Urothelium cell line (cell line): ENCODE data around the gene ZBTB39.

ENCODE experiments used
- DNase-seq: peaks from one replicate; pipeline ENCODE4 v3.0.0; 2011; ENCODE audit warnings: low spot score, mixed read lengths
- FAIRE-seq: peaks from 2 replicates; lab custom pipeline; 2011; peaks lifted over from hg19 to GRCh38; lab: Jason Lieb, UNC

Gene ZBTB39

DNA sequence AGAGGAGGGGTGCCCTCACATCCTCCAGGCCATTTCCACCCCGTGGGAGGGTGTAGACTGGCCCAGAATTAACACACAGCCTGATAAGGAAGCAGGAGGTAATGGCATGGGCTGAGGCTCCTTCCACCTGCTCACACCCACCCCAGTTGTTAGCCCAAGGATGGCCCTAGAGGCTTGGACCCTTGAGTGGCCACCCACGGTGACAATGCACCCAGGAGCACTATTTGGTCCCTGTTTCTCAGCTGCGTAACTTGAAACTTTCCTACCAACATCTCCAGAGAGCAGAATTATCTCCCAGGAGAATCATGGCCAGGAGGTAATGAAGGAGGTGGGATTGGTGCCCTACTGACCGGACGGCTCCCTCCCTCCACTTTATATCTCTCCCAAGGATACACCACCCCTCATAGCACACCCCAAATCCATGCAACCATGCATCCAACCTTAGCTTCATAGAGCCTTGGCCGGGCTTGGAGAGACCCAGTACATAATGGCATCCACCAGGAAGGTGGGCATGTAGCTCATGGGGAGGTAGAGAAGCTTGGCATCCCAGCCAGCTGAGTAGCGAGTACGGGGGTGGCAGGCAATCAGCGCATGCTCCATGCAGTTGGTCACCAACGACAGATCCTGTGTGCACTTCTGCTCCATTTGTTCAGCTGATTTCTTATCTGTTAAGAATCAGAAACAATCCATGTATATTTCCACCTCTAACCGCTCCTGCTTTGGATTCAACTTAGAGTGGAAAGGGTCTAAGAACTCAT lies 54.6 kb downstream of the ZBTB39 start:
- FAIRE-seq: no peak
- DNase-seq: no peak

DNA sequence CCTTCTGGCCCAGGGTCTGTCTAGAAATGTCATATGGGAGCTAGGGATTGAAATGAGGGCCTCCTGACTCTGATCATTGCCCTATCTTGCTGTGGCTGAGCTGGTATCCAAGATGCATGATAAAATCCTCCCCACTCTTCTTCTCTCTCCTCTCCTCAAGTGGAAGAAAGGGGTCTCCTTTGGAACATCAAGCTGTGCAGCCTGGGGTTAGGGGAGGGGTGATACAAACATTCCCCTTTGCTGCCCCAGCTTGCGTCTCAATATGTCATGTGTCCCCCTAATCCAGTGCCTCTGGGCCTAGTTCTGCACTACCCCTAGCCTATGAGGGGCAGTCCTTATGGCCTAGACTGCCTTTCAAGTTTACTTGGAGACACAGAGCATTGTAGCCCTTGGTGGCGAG lies 57.5 kb downstream of the ZBTB39 start:
- no peak for DNase-seq
- no peak for FAIRE-seq
